Mammary epithelial cell (primary cell): ENCODE measurements around the gene PRSS37.

ENCODE experiments used
- EZH2 ChIP-seq: IDR thresholded peaks from 2 replicates; pipeline ENCODE4 v1.6.1; 2012; ENCODE audit warnings: low read length, inconsistent platforms, borderline replicate concordance
- TF ChIP-seq, protein P1 (sequence below), 2 donors: IDR thresholded peaks in 1 of 2; conservative IDR thresholded peaks in 1 of 2; 2 replicates each; pipeline ENCODE4 v1.5.1; 2011 to 2012; ENCODE audit warnings: inconsistent platforms in 2 of 2, low read length in 2 of 2, mild to moderate bottlenecking in 2 of 2, control low read depth in 1 of 2, low read depth in 1 of 2; ENCODE audit not compliant: insufficient read depth in 1 of 2; ENCODE audit errors: extremely low read depth in 1 of 2

GRCh38 chr7:141847996-141848395 is 6.7 kb upstream of the PRSS37 start:
- TF ChIP-seq, protein P1, sequence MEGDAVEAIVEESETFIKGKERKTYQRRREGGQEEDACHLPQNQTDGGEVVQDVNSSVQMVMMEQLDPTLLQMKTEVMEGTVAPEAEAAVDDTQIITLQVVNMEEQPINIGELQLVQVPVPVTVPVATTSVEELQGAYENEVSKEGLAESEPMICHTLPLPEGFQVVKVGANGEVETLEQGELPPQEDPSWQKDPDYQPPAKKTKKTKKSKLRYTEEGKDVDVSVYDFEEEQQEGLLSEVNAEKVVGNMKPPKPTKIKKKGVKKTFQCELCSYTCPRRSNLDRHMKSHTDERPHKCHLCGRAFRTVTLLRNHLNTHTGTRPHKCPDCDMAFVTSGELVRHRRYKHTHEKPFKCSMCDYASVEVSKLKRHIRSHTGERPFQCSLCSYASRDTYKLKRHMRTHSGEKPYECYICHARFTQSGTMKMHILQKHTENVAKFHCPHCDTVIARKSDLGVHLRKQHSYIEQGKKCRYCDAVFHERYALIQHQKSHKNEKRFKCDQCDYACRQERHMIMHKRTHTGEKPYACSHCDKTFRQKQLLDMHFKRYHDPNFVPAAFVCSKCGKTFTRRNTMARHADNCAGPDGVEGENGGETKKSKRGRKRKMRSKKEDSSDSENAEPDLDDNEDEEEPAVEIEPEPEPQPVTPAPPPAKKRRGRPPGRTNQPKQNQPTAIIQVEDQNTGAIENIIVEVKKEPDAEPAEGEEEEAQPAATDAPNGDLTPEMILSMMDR (conservative IDR thresholded peaks at IDR 0.05 in 1 of 2, IDR thresholded peaks at IDR 0.05 in 1 of 2; ENCODE audit: extremely low read depth in 1 of 2, insufficient read depth in 1 of 2, low read depth in 1 of 2, low read length in 2 of 2) = no peak
- no peak for TF ChIP-seq EZH2
